Activated CD4-positive, CD25-positive, alpha-beta regulatory T cell treated with anti-CD3 and anti-CD28 coated beads, Interleukin-2, amount 50 U/mL, for 16 hours (primary cell): ENCODE measurements around the gene GDF15.
"Not testable (repeated sequence)": the region's sequence is repeated elsewhere in the genome, so short reads cannot be mapped to it uniquely, and the experiment has no call there.

Experiments
- DNase-seq: peaks from one replicate; pipeline ENCODE4 v3.0.0-alpha.2; 2020; ENCODE audit warnings: low read depth, low spot score

Gene GDF15

GRCh38 chr19:18385675-18386542, at the start of gene GDF15:
Gene GDF15, plus strand, starts transcription at chr19:18386158. Its CDS starts 32 bp downstream, at chr19:18386190.
- no peak for DNase-seq

DNA sequence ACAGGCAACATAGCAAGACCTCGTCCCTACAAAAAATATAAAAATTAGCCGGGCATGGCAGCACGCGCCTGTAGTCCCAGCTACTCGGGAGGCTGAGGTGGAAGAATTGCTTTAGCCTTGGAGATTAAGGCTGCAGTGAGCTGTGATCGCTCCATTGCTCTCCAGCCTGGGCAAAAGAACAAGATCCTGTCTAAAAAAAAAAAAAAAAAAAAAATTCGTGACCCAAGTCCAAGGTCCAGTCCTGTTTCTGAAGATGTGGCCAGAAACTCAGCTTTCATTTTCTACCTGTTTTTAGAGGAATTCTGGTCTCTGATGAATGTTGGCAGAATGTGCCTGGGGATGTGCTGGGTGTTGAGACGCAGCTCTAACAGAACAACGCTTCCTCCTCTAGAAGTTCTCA, 47.4 kb upstream of the GDF15 start:
- no peak for DNase-seq

- DNase-seq, result no peak
These were observed 46.2 kb upstream of the GDF15 start for GRCh38 chr19:18339723-18340122.

- peak; percentile 44 for DNase-seq
These were observed 45.6 kb upstream of the GDF15 start, which contains the start of gene PGPEP1 for GRCh38 chr19:18340190-18340989. Gene PGPEP1, plus strand, starts transcription at chr19:18340598. Its CDS starts 84 bp downstream, at chr19:18340682.

GRCh38 chr19:18340990-18341868, 44.7 kb upstream of the GDF15 start:
- DNase-seq, result peak; percentile 40

DNA sequence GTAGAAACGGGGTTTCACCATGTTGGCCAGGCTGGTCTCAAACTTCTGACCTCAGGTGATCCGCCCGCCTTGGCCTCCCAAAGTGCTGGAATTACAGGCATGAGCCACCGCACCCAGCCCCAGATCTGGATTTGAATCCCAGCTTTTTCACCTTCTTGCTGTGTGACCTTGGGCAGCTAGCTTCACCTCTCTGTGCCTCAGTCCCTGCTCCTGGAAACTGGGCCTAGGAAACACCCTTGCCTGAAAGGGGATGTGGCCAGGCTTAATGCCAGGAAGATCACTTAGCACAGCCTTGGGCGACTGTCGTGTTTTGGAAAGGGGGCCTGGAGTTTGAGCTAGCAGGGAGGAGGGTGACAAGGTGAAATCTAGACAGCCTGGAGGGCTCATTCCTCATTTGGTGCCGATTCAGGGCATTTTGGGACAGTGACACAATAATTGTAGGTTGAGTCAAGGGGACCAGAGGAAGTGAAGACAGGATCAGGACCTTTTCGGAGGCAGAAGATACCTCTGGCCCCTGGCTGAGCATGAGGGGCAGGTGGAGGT, 43.8 kb upstream of the GDF15 start:
- no peak for DNase-seq

GRCh38 chr19:18344582-18344950, 41.4 kb upstream of the GDF15 start:
- no peak for DNase-seq

DNA sequence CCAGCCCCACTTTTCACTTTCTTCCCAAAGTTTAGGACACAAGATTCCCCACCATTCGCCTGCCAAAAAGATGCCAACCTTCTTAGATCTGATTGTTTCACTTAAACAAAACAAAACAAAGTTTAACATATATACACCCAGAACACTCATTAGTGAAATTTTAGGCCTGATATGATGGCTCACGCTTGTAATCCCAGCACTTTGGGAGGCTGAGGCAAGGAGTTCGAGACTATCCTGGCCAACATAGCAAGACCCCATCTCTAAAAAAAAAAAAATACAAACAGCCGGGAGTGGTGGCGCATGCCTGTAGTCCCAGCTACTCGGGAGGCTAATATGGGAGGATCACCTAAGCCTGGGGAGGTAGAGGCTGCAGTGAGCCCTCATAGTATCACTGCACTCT, 40.7 kb upstream of the GDF15 start:
- no peak for DNase-seq

DNA sequence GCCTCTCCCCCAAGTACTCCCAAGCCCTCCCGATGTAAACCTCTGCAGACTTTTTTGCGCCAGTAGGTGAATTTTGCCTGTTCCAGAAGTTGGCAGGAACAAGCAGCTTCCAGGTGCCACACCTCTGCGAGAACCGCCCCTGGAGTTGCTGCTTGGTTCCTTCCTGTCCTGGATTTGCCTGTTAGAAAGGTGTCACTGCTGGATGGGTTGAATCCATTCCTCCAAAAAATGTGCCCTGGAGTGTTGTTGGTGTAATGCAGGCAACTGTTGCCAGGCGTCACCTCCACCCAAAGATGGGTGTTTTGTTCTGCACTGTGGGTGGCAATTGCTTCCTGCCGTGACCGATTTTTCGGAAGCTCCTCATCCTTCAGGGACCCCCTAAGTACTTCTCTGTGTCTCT, 39.9 kb upstream of the GDF15 start:
- DNase-seq, result no peak

- DNase-seq, result no peak
These were observed 37.8 kb upstream of the GDF15 start for GRCh38 chr19:18348171-18348570.

GRCh38 chr19:18348818-18349339, 37.1 kb upstream of the GDF15 start:
- not testable (repeated sequence) for DNase-seq

- DNase-seq, result no peak
These were observed 36.3 kb upstream of the GDF15 start for GRCh38 chr19:18349524-18350128.

DNA sequence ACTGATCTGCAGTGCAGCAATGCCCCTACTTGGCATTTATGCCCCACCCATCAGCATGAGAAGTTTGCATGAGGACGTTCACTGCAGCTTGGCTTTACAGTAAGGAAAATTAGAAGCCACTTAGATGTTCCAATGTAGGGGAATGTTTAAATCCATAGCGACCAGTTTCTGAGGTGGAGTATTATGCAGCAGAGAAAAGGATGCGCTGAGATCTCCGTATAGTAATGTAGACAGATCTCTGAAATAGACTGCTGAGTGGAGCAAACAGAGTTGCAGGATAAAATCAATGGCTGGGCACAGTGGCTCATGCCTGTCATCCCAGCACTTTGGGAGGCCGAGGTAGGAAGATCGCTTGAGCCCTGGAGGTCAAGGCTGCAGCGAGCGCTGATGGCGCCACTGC, 35.5 kb upstream of the GDF15 start:
- no peak for DNase-seq

- DNase-seq, result no peak
These were observed 34.4 kb upstream of the GDF15 start for GRCh38 chr19:18351544-18351943.

DNA sequence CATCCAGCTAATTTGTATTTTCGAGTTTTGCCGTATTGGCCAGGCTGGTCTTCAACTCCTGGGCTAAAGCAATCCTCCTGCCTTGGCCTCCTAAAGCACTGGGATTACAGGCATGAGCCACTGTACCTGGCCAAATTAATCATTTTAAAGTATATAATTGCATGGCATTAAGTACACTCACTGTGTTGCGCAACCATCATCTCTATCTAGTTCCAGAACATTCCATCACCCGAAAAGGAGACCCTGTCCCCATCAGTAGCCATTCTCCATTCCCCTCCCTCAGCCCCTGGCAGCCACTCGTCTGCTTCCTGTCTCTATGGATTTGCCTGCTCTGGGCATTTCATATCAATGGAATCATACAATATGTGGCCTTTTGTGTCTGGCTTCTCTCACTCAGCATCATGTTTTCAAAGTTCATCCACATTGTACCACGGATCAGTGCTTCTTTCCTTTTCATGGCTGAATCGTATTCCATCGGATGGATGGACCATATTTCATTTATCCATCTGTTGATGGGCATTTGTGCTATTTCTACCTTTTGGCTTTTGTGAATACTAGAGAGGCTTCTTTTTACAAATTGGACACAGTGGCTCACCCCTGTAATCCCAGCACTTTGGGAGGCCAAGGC, 32.5 kb upstream of the GDF15 start:
- no peak for DNase-seq

DNA sequence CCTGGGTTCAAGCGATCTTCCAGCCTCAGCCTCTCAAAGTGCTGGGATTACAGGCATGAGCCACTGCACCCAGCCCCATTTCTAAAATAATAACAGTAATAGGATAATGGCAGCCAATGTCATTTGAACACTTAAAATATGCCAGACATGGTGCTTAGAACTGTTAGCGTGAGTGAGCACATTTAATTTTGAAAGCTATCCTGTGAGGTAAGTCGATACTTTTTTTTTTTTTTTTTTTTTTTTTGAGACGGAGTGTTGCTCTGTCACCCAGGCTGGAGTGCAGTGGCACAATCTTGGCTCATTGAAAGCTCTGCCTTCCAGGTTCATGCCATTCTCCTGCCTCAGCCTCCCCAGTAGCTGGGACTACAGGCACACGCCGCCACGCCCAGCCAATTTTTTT, 31.2 kb upstream of the GDF15 start:
- not testable (repeated sequence) for DNase-seq

GRCh38 chr19:18357041-18357440, 28.9 kb upstream of the GDF15 start:
- no peak for DNase-seq

- DNase-seq, result no peak
These were observed 24.3 kb upstream of the GDF15 start for GRCh38 chr19:18361646-18362045.

DNA sequence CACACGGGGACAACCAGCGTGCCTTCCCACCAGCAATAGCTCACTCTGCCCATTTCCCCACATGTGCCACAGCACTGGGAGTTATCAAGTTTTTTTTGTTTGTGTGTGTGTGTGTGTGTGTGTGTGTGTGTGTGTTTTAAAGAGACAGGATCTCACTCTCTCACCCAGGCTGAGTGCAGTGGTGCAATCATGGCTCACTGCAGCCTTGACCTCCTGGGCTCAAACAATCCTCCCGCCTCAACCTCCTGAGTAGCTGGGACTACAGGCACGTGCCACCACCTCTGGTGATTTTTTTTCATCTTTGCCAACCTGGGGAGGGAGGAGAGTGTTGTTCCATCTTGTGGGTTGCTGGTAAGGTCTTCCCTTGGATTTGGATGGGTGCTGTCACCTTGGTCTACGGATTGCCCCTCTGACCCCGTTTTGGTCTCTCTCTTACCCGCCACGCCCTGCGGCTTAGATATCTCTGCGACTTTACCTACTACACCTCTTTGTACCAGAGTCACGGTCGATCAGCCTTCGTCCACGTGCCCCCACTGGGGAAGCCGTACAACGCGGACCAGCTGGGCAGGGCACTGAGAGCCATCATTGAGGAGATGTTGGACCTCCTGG, 22.9 kb upstream of the GDF15 start:
- DNase-seq, result no peak

- DNase-seq, result no peak
These were observed 22.2 kb upstream of the GDF15 start for GRCh38 chr19:18363787-18364186.
